GM19238 (cell line): Measurements from ENCODE around the gene CTSA.

Experiments used
- DNase-seq: peaks from one replicate; pipeline ENCODE4 v3.0.0; 2011; ENCODE audit warnings: low spot score; ENCODE audit not compliant: insufficient read length

The CTSA gene

DNA sequence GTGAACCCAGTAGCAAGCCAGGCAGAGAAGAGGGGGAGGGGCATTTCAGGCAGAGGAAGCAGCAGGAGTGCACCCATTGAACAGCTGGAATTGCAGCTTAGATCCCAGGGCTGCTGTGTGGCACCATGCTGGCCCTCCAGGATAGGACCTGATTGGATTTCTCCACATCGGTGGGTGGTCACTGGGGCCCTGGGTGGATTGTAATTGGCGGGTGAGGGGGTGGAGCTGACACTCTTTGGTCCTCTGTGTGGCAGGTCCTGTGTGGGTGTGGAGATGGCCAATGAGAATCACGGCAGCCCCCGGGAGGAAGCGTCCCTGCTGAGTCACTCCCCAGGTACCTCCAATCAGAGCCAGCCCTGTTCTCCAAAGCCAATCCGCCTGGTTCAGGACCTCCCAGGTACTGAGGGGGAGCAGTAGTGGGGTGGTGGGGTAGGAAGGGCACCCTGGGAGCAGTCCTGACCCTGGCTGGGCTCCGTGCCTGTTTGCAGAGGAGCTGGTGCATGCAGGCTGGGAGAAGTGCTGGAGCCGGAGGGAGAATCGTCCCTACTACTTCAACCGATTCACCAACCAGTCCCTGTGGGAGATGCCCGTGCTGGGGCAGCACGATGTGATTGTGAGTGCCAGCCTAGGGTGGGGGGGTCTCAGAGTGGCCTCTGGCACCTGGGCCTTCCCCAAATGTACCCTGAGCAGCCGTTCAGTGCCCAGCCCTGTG lies 47.7 kb downstream of the CTSA start:
- no peak for DNase-seq

DNA sequence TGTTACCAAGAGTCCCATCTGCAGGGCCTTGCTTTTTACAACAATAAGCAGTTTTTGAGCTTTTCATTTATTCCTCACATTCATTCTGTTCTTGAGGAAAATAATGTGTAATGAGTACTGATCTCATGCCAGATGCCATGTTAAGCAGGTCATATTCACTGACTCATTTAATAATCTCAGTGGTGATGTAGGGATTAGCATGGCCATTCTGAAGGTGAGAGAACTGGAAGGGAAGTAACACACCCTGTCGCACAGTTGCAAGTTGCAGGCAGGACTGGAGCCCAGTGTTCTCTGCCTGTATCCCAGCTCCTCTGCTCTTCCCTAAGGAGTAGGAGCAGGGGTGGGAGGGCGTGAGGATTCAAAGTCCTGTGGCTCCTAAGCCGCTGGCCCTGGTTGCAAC lies 48.9 kb downstream of the CTSA start:
- no peak for DNase-seq

DNA sequence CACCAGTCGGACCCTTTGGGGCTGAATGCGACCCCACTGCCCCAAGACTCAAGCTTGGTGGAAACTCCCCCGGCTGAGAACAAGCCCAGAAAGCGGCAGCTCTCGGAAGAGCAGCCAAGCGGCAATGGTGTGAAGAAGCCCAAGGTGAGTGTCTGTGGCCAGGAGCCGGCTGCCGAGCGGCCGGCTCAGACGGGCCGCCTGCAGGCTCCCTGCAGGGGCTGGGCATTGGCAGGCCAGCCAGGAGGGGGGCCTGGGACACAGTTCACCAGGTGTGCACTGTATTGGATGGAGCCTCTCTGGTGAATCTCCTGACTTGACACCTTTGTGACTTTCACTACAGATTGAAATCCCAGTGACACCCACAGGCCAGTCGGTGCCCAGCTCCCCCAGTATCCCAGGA lies 49.3 kb downstream of the CTSA start:
- DNase-seq, result no peak

DNA sequence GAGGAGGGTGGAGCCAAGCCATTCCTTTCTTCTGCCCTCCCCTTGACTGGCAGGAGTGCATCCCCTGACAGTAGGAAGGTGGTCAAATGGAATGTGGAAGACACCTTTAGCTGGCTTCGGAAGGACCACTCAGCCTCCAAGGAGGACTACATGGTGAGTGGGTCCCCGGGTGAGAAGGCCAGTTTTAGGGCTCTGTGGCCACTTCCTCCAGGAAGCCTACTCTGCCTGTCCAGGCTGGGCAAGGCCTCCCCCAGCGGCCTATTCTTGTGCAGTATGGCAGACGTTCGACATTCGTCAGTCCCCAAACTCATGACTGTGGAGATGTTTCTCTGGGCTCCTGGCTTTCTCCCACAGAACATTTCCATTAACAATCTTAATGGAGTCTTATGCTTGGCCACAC lies 52.5 kb downstream of the CTSA start:
- no peak for DNase-seq

DNA sequence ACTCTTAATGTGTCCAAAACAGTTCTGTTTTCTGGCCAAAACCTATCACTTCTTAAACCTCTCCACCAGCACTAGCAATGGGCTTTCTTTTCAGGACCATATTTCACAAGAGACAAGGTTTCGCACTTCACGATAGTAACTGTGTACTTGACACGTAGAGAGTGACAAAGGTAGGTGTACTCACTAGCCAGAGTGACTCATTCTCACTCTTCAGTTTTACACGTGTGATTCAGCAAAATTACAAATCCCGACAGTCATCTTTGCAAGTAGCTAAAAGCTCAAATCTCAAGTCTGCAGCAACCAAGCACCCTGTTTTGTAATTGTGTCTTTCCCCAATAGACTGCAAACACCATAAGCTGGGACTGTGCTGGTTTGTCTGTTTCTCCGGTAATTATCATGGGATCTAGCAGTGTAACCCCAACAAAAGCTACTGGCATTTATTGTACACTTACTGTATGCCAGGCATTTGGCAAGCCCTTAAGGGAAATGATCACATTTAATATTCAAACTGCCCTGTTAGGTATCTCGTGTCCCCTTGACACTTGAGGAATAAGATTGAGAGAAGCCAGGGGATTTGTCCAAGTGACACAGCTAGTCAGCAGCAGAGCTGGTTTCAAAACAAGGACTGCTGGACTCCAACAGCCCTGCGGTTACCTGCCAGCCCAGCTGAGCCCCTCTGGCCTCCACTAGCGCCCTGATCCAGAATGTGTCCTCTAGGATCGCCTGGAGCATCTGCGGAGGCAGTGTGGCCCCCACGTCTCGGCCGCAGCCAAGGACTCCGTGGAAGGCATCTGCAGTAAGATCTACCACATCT lies 53.2 kb downstream of the CTSA start:
- no peak for DNase-seq

DNA sequence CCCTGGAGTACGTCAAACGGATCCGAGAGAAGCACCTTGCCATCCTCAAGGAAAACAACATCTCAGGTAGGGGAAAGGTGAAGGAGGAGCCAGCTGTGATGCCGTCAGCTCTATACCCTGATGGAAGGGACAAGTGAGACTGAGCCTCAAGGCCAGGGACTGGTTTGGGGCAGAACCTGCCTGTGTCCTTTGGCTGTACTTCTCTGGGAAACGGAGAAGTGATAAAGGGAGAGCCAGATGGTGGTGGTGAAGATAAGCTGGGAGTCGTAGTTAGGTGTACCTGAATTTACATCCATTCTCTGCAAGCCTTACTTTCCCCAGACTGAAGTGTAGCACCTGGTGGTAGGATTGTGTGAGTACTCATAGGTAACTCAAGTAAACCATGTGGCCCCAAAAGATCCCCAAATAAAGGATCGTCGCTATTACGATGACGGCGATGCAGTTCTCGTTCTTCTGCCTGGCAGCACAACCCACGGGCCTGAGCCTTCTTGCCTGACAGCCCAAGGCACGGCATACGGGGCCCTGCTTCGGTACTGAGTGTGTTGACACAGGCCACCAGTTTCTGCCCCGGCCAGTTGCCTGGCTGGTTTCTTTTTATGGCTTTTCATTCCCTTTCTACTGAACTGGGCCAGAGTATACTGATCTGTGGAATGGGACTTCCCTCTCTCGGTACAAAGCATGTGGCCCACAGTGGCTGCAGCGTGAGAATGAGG lies 54.0 kb downstream of the CTSA start:
- no peak for DNase-seq

DNA sequence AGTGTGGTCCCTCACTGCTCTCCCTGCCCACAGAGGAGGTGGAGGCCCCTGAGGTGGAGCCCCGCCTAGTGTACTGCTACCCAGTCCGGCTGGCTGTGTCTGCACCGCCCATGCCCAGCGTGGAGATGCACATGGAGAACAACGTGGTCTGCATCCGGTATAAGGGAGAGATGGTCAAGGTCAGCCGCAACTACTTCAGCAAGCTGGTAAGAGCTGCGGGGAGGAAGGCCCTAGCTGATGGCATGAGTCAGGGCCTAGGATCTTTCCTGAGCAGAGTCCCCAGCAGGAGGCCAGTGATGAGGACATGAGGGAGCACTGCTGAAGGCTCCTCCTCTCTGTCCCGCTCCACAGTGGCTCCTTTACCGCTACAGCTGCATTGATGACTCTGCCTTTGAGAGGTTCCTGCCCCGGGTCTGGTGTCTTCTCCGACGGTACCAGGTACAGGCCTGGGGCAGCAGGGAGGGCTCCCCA lies 54.6 kb downstream of the CTSA start:
- DNase-seq, result no peak

DNA sequence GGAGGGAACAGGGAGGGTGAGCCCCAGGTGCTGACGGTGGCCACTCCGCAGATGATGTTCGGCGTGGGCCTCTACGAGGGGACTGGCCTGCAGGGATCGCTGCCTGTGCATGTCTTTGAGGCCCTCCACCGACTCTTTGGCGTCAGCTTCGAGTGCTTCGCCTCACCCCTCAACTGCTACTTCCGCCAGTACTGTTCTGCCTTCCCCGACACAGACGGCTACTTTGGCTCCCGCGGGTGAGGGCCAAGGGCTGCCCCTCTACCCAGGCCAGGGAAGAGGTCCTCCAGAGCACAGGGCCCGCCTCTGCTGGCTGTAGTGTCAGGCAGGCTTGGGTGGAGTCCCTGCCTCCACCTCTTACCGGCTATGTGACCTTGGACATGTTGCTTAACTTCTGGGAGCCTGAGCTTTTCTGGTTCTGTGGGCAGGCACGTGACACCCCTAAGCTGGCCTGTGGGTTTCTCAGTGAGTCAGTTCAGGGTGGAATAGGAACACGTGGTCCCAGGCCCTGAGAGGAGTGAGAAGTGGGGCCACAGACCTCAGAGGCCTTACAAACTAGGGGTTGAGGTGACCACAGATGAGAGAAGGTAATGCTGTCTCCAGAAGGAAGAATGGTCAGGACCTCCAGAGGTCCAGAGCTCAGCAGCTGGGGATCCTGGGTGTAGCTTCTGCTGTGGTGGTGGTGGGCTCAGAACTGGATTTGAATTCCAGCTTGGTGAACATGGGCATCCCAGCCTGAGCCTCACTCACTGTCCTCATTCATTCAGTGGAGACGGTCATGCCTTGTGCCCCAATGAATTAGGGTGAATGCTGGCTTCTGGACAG lies 55.2 kb downstream of the CTSA start:
- no peak for DNase-seq

DNA sequence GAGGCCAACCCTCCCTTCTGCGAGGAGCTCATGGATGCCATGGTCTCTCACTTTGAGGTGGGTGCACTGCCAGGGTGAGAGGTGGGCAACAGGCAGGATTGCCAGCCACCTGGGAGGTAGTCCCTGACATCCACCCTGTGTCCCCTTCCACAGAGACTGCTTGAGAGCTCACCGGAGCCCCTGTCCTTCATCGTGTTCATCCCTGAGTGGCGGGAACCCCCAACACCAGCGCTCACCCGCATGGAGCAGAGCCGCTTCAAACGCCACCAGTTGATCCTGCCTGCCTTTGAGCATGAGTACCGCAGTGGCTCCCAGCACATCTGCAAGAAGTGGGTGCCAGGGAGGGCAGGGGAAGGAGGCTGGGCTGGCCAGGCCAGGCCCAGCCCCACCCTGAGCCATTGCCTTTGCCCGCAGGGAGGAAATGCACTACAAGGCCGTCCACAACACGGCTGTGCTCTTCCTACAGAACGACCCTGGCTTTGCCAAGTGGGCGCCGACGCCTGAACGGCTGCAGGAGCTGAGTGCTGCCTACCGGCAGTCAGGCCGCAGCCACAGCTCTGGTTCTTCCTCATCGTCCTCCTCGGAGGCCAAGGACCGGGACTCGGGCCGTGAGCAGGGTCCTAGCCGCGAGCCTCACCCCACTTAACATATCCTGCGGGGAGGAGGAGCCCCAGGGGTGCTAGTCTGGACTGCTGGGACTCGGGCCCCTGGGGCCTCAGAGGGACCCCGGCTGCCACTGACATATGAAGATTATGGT lies 56.2 kb downstream of the CTSA start:
- no peak for DNase-seq

DNA sequence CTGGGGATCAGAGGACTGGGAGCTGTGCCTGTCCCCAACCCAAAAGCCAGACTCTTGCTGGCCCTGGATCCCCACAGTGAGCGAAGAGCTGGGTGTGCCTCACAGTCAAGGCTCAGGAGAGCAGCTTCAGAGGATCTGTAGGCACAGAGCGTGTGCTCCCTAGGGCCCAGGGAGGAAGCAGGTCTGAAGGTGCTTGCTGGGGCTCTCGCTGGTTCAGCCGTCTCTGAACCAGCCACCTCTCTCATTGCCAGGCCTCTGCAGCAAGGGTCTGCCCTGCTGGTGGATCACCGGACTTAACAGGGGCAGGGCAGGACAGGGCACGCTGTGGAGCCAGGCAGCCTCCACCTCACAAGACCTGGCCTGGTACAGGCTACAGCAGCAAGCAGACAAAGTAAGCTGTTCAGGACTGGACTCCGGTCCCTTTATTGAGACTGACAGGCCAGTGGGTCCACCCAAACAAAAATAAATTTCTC lies 57.2 kb downstream of the CTSA start:
- no peak for DNase-seq
